HepG2 (cell line): ENCODE data around the gene DUS1L. TPM values are rescaled to one million over a fixed set of nuclear protein-coding genes. Genes with fewer than 3 reads are reported as not detected.
A peak's percentile ranks its signal among the peaks of the same experiment; 100 is the strongest.

Source experiments
- EZH2 ChIP-seq: conservative IDR thresholded peaks from 2 replicates; pipeline ENCODE4 v1.6.1; 2012; ENCODE audit warnings: mild to moderate bottlenecking, low read depth, low read length, moderate library complexity
- FOSL1 ChIP-seq: sonication (generic); formaldehyde crosslinking; IDR thresholded peaks from 2 replicates; pipeline ENCODE4 v1.9.0; 2021; ENCODE audit warnings: missing genetic modification reagents, borderline replicate concordance
- HDAC1 ChIP-seq: sonication (generic); formaldehyde crosslinking; IDR thresholded peaks from 2 replicates; pipeline ENCODE4 v1.5.1; 2020; ENCODE audit warnings: mild to moderate bottlenecking, missing genetic modification reagents
- HMG20B ChIP-seq: conservative IDR thresholded peaks from 2 replicates; pipeline ENCODE4 v1.6.1; 2016; ENCODE audit warnings: missing genetic modification reagents, missing compliant biosample characterization
- KDM4B ChIP-seq: sonication (generic); formaldehyde crosslinking; IDR thresholded peaks from 2 replicates; pipeline ENCODE4 v1.4.0; 2020; ENCODE audit warnings: missing genetic modification reagents
- PHF21A ChIP-seq: sonication (generic); formaldehyde crosslinking; IDR thresholded peaks from 2 replicates; pipeline ENCODE4 v1.5.0; 2020; ENCODE audit warnings: mild to moderate bottlenecking, missing genetic modification reagents
- RAD51 ChIP-seq: fragments of 450-650 bp; IDR thresholded peaks from 2 replicates; pipeline ENCODE4 v1.6.1; 2016; ENCODE audit warnings: borderline replicate concordance
- U2AF2 ChIP-seq: fragments of 200-400 bp; formaldehyde crosslinking; IDR thresholded peaks from 2 replicates; pipeline ENCODE4 v1.6.1; 2017; ENCODE audit warnings: low read depth, mild to moderate bottlenecking, low read length
- ZNF17 ChIP-seq: sonication (generic); formaldehyde crosslinking; IDR thresholded peaks from 2 replicates; pipeline ENCODE4 v1.5.0; 2020; ENCODE audit warnings: mild to moderate bottlenecking, missing genetic modification reagents
- ZNF598 ChIP-seq: sonication (generic); formaldehyde crosslinking; IDR thresholded peaks from 2 replicates; pipeline ENCODE4 v1.5.1; 2020; ENCODE audit warnings: mild to moderate bottlenecking, missing genetic modification reagents, borderline replicate concordance
- polyA plus RNA-seq, 8 experiments: library from polyadenylated mRNA; depleted of rRNA in 3 of 8; stranded (reverse) in 7 of 8; unstranded in 1 of 8; fragments of >200 nt; fragmentation: Illumina TruSeq in 4 of 8; extraction: Trizol in 4 of 8; gene quantifications; 2 replicates each; pipeline versions ENCODE4 v1.2.1 to v1.2.3, GENCODE V29; 2011 to 2016; ENCODE audit warnings: low read depth in 4 of 8, missing spikeins in 1 of 8, mixed read lengths in 1 of 8; ENCODE audit not compliant: insufficient read depth in 1 of 8
- total RNA-seq, 5 experiments: library from RNA; depleted of rRNA; stranded (reverse); fragments of >200 nt; fragmentation: Illumina TruSeq; extraction: Trizol; gene quantifications; 2 replicates each; pipeline ENCODE4 v1.2.3, GENCODE V29; 2016; ENCODE audit warnings: low read depth in 1 of 5
- TF ChIP-seq, protein P1 (sequence below): sonication (generic); formaldehyde crosslinking; IDR thresholded peaks from 2 replicates; pipeline ENCODE4 v1.5.1; 2020; ENCODE audit warnings: mild to moderate bottlenecking, missing genetic modification reagents
- TF ChIP-seq, protein P2 (sequence below): sonication (generic); formaldehyde crosslinking; IDR thresholded peaks from 2 replicates; pipeline ENCODE4 v1.4.0; 2020; ENCODE audit warnings: mild to moderate bottlenecking, missing genetic modification reagents, borderline replicate concordance
- TF ChIP-seq, protein P3 (sequence below): IDR thresholded peaks from 2 replicates; pipeline ENCODE4 v1.6.1; 2016; ENCODE audit warnings: low read depth, control low read depth
- TF ChIP-seq, protein P4 (sequence below): sonication (generic); formaldehyde crosslinking; IDR thresholded peaks from 2 replicates; pipeline ENCODE4 v1.4.0; 2020; ENCODE audit warnings: missing genetic modification reagents
- TF ChIP-seq, protein P5 (sequence below): sonication (generic); formaldehyde crosslinking; IDR thresholded peaks from 2 replicates; pipeline ENCODE4 v1.9.0; 2022; ENCODE audit warnings: missing genetic modification reagents, mild to moderate bottlenecking, borderline replicate concordance

DUS1L gene
- total and polyA plus RNA-seq, 2 of the 13 experiments (the other 11 are each of a cell fraction or from before 2014, with no cell fraction given), result 81.0 to 109 TPM

DNA sequence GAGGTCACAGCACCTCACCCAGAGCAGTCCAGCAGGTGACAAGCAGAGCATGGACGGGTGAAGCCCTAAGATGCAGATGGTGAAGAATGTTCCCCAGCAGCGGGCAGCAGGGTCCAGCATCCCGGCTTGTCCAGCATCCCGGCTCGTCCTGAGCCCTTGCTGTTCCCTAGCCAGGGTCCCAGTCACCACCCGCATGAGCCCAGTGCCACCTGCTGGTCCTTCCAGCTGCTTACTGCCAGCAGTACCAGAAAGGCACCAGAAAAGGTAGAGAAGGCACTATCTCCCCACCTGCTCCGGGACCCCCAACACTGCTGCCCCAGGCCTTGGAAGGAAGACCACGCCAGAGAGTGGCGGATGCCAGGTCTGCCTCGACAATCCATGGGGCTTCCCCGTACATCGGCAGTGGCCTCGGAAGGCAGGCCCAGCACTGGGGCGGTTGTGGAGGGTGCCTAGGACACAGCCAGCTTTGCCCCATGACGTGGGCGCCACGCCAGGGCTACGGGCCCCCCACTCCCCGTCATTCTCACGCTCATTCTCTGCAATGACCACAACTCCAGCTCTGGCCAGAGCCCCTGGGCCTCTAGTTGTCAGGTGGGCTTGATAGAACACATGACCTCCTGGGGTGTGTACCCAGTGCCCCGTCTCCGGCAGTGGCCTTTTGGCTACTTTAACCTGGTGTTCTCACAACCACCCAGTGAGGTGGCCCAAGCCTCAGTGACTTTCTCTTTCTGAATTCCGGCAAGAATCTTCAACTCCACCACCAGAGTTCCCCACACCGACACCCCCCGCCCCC lies 44.3 kb downstream of the DUS1L start (continued):
- TF ChIP-seq, protein P1, sequence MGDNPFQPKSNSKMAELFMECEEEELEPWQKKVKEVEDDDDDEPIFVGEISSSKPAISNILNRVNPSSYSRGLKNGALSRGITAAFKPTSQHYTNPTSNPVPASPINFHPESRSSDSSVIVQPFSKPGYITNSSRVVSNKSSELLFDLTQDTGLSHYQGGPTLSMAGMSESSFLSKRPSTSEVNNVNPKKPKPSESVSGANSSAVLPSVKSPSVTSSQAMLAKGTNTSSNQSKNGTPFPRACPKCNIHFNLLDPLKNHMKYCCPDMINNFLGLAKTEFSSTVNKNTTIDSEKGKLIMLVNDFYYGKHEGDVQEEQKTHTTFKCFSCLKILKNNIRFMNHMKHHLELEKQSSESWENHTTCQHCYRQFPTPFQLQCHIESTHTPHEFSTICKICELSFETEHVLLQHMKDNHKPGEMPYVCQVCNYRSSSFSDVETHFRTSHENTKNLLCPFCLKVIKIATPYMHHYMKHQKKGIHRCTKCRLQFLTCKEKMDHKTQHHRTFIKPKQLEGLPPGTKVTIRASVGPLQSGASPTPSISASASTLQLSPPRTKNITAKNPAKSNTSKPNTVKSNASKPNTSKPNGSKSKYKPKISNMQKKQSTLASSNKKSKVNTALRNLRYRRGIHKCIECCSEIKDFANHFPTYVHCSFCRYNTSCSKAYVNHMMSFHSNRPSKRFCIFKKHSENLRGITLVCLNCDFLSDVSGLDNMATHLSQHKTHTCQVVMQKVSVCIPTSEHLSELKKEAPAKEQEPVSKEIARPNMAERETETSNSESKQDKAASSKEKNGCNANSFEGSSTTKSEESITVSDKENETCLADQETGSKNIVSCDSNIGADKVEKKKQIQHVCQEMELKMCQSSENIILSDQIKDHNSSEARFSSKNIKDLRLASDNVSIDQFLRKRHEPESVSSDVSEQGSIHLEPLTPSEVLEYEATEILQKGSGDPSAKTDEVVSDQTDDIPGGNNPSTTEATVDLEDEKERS, result peak; percentile 89
- no peak for TF ChIP-seq EZH2
- TF ChIP-seq HMG20B (CRISPR knock-in tag), result no peak; the same call in 1 of the 2 replicates
- no peak for TF ChIP-seq ZNF17
- TF ChIP-seq, protein P2, sequence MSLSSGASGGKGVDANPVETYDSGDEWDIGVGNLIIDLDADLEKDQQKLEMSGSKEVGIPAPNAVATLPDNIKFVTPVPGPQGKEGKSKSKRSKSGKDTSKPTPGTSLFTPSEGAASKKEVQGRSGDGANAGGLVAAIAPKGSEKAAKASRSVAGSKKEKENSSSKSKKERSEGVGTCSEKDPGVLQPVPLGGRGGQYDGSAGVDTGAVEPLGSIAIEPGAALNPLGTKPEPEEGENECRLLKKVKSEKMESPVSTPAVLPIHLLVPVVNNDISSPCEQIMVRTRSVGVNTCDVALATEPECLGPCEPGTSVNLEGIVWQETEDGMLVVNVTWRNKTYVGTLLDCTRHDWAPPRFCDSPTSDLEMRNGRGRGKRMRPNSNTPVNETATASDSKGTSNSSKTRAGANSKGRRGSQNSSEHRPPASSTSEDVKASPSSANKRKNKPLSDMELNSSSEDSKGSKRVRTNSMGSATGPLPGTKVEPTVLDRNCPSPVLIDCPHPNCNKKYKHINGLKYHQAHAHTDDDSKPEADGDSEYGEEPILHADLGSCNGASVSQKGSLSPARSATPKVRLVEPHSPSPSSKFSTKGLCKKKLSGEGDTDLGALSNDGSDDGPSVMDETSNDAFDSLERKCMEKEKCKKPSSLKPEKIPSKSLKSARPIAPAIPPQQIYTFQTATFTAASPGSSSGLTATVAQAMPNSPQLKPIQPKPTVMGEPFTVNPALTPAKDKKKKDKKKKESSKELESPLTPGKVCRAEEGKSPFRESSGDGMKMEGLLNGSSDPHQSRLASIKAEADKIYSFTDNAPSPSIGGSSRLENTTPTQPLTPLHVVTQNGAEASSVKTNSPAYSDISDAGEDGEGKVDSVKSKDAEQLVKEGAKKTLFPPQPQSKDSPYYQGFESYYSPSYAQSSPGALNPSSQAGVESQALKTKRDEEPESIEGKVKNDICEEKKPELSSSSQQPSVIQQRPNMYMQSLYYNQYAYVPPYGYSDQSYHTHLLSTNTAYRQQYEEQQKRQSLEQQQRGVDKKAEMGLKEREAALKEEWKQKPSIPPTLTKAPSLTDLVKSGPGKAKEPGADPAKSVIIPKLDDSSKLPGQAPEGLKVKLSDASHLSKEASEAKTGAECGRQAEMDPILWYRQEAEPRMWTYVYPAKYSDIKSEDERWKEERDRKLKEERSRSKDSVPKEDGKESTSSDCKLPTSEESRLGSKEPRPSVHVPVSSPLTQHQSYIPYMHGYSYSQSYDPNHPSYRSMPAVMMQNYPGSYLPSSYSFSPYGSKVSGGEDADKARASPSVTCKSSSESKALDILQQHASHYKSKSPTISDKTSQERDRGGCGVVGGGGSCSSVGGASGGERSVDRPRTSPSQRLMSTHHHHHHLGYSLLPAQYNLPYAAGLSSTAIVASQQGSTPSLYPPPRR (CRISPR knock-in tag), result peak; percentile 49; the same call in 1 of the 2 replicates
- TF ChIP-seq PHF21A, result peak; percentile 75; the same call in 1 of the 2 replicates
- peak; percentile 77 for TF ChIP-seq HDAC1 (CRISPR knock-in tag)
- TF ChIP-seq, protein P3, sequence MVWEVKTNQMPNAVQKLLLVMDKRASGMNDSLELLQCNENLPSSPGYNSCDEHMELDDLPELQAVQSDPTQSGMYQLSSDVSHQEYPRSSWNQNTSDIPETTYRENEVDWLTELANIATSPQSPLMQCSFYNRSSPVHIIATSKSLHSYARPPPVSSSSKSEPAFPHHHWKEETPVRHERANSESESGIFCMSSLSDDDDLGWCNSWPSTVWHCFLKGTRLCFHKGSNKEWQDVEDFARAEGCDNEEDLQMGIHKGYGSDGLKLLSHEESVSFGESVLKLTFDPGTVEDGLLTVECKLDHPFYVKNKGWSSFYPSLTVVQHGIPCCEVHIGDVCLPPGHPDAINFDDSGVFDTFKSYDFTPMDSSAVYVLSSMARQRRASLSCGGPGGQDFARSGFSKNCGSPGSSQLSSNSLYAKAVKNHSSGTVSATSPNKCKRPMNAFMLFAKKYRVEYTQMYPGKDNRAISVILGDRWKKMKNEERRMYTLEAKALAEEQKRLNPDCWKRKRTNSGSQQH, result no peak; the same call in 1 of the 2 replicates
- TF ChIP-seq, protein P4, sequence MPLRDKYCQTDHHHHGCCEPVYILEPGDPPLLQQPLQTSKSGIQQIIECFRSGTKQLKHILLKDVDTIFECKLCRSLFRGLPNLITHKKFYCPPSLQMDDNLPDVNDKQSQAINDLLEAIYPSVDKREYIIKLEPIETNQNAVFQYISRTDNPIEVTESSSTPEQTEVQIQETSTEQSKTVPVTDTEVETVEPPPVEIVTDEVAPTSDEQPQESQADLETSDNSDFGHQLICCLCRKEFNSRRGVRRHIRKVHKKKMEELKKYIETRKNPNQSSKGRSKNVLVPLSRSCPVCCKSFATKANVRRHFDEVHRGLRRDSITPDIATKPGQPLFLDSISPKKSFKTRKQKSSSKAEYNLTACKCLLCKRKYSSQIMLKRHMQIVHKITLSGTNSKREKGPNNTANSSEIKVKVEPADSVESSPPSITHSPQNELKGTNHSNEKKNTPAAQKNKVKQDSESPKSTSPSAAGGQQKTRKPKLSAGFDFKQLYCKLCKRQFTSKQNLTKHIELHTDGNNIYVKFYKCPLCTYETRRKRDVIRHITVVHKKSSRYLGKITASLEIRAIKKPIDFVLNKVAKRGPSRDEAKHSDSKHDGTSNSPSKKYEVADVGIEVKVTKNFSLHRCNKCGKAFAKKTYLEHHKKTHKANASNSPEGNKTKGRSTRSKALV (CRISPR knock-in tag), result peak; percentile 95
- TF ChIP-seq, protein P5, sequence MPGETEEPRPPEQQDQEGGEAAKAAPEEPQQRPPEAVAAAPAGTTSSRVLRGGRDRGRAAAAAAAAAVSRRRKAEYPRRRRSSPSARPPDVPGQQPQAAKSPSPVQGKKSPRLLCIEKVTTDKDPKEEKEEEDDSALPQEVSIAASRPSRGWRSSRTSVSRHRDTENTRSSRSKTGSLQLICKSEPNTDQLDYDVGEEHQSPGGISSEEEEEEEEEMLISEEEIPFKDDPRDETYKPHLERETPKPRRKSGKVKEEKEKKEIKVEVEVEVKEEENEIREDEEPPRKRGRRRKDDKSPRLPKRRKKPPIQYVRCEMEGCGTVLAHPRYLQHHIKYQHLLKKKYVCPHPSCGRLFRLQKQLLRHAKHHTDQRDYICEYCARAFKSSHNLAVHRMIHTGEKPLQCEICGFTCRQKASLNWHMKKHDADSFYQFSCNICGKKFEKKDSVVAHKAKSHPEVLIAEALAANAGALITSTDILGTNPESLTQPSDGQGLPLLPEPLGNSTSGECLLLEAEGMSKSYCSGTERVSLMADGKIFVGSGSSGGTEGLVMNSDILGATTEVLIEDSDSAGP (CRISPR knock-in tag), result peak; percentile 81; the same call in 1 of the 2 replicates
- no peak for TF ChIP-seq U2AF2
- no peak for TF ChIP-seq RAD51
- 0 out of 2 replicates have a peak, but pooled peaks have one; percentile 7 for TF ChIP-seq KDM4B (CRISPR knock-in tag)
- no peak for TF ChIP-seq FOSL1 (CRISPR knock-in tag)
- peak; percentile 50; the same call in 1 of the 2 replicates for TF ChIP-seq ZNF598 (CRISPR knock-in tag)
